GM19397 (cell line): ENCODE results near the gene DACH1.

Source experiments
- ATAC-seq: cut with Tn5 transposase; IDR thresholded peaks from one replicate; pipeline ENCODE4 v1.9.1; 2021; ENCODE audit warnings: mild to moderate bottlenecking, moderate library complexity; ENCODE audit not compliant: unreplicated experiment

Gene DACH1

DNA sequence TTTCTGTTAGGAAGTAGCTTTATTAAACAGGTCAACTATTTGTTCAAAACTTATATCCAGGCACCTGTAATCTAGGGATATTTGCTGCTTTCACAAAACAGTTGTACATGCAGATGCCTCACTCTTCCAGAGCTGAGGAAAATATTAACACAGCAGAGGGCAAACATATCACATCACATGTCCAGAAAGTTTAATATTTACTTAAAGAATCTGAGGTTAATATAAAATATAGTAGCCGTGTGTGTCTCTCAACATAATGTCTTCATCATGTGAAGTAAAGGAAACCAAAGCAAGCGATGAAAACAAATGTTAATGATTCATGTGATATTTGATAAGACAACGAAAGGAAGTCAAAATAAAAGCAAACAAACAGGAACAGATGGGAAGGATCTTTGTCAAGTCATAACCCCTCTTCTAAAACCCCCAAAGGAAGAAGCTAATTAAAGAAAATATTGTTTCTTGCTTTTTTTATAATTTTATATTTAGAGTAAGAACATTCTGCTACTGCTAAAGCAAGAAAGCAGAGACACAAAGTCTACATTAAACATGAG lies 418.8 kb downstream of the DACH1 start:
- ATAC-seq: no peak

DNA sequence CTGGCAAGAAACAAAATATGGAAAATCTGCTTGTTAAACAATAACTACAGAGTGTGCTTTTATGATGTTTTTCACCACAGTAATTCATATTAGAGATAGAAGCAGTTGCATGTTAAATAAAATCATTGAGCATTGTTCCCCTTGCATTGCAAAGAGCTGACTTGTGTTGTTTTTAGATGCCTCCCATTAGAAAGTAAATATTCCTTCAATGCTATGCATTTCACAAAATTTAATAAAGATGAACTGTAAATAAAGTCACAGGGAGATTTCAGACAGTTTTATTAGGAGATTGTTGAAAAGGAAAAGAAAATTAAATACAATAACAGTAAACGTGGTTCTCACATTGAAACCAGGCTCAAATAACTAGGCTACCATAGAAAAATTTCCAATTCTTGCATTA lies 429.3 kb downstream of the DACH1 start:
- no peak for ATAC-seq

GRCh38 chr13:71430681-71431080 lies 436.3 kb downstream of the DACH1 start:
- no peak for ATAC-seq

GRCh38 chr13:71417205-71417604 lies 449.8 kb downstream of the DACH1 start:
- no peak for ATAC-seq

- ATAC-seq: no peak
Measured at GRCh38 chr13:71412231-71412630, 454.8 kb downstream of the DACH1 start.

DNA sequence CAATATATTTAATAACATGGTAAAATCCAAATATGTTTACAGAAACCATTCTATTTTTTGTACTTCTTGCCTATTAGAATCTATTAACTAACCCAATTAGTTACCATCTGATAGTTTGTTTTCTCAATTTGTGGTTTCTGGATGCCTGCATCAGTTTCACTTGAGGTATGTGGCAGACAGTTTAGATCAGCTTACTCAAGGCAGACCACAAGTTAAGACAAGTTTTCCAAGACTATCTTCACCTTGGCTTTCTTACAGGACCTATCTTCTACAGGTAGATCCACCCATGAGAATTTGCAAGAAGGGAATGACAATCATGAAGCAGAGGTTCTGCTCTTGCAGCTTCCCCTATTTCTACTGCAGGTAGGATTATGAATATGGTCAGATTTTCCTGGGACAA lies 458.6 kb downstream of the DACH1 start:
- ATAC-seq: no peak

DNA sequence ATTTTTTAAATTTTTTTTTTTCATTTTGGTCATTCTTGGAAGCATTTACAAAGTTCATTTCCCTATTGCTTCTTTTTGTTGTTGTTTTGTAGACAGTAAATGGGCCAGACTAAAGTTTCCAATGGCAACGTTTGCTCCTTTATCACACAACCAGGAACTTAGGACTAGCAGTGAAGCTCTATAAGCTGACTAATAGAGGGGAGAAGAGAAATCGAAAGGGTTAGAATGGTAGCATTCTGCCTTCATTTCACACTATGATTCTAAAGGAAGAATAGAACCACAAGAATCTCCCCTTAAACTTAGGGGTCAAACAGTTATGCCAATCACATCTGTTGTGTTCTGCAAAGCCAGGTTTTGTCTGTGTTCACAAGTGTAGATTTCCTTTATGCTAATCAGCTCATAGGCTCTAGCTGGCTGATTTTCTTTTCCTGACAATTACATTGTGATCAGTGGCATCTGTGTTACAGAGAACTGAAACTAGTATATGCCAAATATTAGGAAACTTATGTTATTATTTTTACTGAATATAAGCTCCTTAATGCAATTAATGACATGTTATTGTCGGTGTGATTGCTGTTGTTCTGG lies 467.3 kb downstream of the DACH1 start:
- no peak for ATAC-seq

DNA sequence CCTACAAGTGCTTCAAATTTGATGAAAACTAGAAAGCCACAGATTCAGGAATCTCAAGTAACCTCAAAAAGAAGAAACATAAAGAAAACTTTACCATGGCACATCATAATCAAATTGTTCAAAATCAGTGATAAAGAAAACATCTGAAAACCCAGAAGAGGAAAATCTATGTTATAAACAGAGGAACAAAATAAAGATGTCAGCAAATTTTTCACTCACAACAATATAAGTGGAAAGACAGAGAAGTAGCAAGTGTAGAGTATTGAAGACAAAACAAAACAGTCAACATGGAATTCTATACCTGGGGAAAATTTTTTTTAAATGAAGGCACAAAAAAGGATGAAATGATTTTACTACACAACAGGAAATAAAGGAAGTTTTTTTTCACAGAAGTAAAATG lies 470.9 kb downstream of the DACH1 start:
- ATAC-seq: no peak

DNA sequence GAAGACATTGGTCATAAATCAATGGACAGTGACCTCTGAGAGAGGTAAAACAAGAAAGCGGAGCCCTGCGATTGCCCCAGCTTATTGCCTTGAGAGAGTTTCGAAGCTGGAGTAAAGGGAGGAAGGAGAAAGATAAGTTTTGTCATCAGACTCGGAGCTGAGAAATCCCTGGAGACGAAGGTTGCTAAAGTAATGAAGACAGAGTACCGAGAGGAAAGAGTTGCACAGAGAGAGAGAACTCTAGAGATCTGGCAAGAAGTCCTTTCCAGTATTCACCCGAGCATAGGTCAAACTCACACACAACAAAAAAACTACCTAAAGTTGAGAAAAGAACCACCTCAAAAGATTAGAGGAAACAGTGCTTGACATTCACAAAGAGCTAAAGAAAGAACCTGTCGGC lies 472.0 kb downstream of the DACH1 start:
- ATAC-seq: no peak

- no peak for ATAC-seq
Measured at GRCh38 chr13:71394176-71394575, 472.8 kb downstream of the DACH1 start.
